GM12878 (cell line): ENCODE measurements around the gene MGLL. TPM values are rescaled to one million over a fixed set of nuclear protein-coding genes. Genes with fewer than 3 reads are reported as not detected.

ENCODE experiments used
- ATAC-seq: fragments of 200-7000 bp; cut with Tn5 transposase; 3 replicates; pipeline ENCODE4 v1.9.1; 2020; ENCODE audit warnings: mild to moderate bottlenecking, moderate library complexity
- BruUV-seq: library from RNA; stranded (reverse); fragments of 400-500 nt; replicated peaks from 2 replicates; lab custom pipeline; 2021; lab: Mats Ljungman, UMichigan
- CTCF ChIA-PET: fragments of 300-600 bp; sonication (Branson Sonifier 250); formaldehyde crosslinking; extraction: SDS; loops from one replicate; lab custom pipeline; 2021; ENCODE audit warnings: inconsistent platforms; lab: Yijun Ruan, JAX
- POLR2A ChIA-PET: fragments of 350-600 bp; formaldehyde crosslinking; extraction: SDS; loops from one replicate; lab custom pipeline; 2021; ENCODE audit warnings: inconsistent platforms; lab: Charles Lee
- RAD21 ChIA-PET: fragments of 300-600 bp; sonication (Branson Sonifier 250); formaldehyde crosslinking; loops from one replicate; lab custom pipeline; 2023; ENCODE audit warnings: antibody characterized with exemption; ENCODE audit not compliant: unreplicated experiment; lab: Charles Lee
- SMC1A ChIA-PET: fragments of 300-600 bp; sonication (Branson Sonifier 250); formaldehyde crosslinking; loops from one replicate; lab custom pipeline; 2023; ENCODE audit not compliant: unreplicated experiment, uncharacterized antibody; lab: Charles Lee
- DNase-seq: peaks from one replicate; pipeline ENCODE4 v3.0.0-alpha.2; 2011; ENCODE audit warnings: low read depth, low spot score
- FAIRE-seq: peaks from 3 replicates; lab custom pipeline; 2011; peaks lifted over from hg19 to GRCh38; lab: Jason Lieb, UNC
- H2AFZ ChIP-seq: 2 replicates; pipeline ENCODE4 v1.6.0; 2011; ENCODE audit warnings: low read depth, low read length, control low read depth; ENCODE audit not compliant: control insufficient read depth
- H3K27ac ChIP-seq: 2 replicates; pipeline ENCODE4 v1.5.1; 2011; ENCODE audit warnings: control low read depth; ENCODE audit not compliant: control insufficient read depth, insufficient read depth
- H3K27me3 ChIP-seq, 2 experiments: replicated peaks in 1 of 2; 2 replicates each; pipeline versions ENCODE4 v1.6.0 to v1.6.1; 2011; ENCODE audit warnings: low read length in 1 of 2; ENCODE audit not compliant: control insufficient read depth in 2 of 2, insufficient read depth in 2 of 2
- H3K36me3 ChIP-seq, 2 experiments: 2 replicates each; pipeline ENCODE4 v1.5.1; 2011; ENCODE audit warnings: low read length in 1 of 2; ENCODE audit not compliant: control insufficient read depth in 2 of 2, insufficient read depth in 2 of 2
- H3K4me1 ChIP-seq: 2 replicates; pipeline ENCODE4 v1.6.1; 2011; ENCODE audit warnings: mild to moderate bottlenecking, low read length, moderate library complexity, mixed read lengths; ENCODE audit not compliant: control insufficient read depth, insufficient read depth
- H3K4me2 ChIP-seq: 2 replicates; pipeline ENCODE4 v1.6.0; 2011; ENCODE audit warnings: control low read depth; ENCODE audit not compliant: control insufficient read depth, insufficient read depth
- H3K4me3 ChIP-seq: fragments of 200-600 bp; sonication (generic); 2 replicates; pipeline ENCODE4 v1.5.1; 2016
- H3K79me2 ChIP-seq: 2 replicates; pipeline ENCODE4 v1.6.0; 2011; ENCODE audit warnings: low read length; ENCODE audit not compliant: control insufficient read depth, insufficient read depth
- H3K9ac ChIP-seq: 2 replicates; pipeline ENCODE4 v1.8.0; 2011; ENCODE audit warnings: low read length, control low read depth, mixed read lengths; ENCODE audit not compliant: control insufficient read depth, insufficient read depth
- H3K9me3 ChIP-seq: replicated peaks from 3 replicates; pipeline ENCODE4 v1.5.1; 2011; ENCODE audit warnings: mild to moderate bottlenecking, low read length; ENCODE audit not compliant: control insufficient read depth, insufficient read depth
- H4K20me1 ChIP-seq: 2 replicates; pipeline ENCODE4 v1.6.0; 2011; ENCODE audit not compliant: control insufficient read depth, insufficient read depth
- ATF7 ChIP-seq: fragments of 450-650 bp; IDR thresholded peaks from 2 replicates; pipeline ENCODE4 v1.6.1; 2016; ENCODE audit warnings: low read depth, mild to moderate bottlenecking
- CHD2 ChIP-seq: IDR thresholded peaks from 2 replicates; pipeline ENCODE4 v1.6.1; 2011; ENCODE audit warnings: low read depth, low read length, improper control_type of control experiment, borderline replicate concordance
- CREB1 ChIP-seq: IDR thresholded peaks from 2 replicates; pipeline ENCODE4 v1.6.1; 2012; ENCODE audit warnings: low read depth, mild to moderate bottlenecking, inconsistent platforms
- CREM ChIP-seq: IDR thresholded peaks from 2 replicates; pipeline ENCODE4 v1.6.1; 2014; ENCODE audit warnings: antibody characterized with exemption, low read depth
- DPF2 ChIP-seq: fragments of 450-650 bp; IDR thresholded peaks from 2 replicates; pipeline ENCODE4 v1.6.1; 2017; ENCODE audit warnings: mild to moderate bottlenecking
- IRF5 ChIP-seq: fragments of 450-650 bp; IDR thresholded peaks from 2 replicates; pipeline ENCODE4 v1.6.1; 2017; ENCODE audit warnings: borderline replicate concordance
- LARP7 ChIP-seq: fragments of 450-650 bp; IDR thresholded peaks from 2 replicates; pipeline ENCODE4 v1.6.1; 2017; ENCODE audit warnings: mild to moderate bottlenecking
- MAX ChIP-seq: IDR thresholded peaks from 2 replicates; pipeline ENCODE4 v1.6.1; 2012; ENCODE audit warnings: low read depth, low read length, improper control_type of control experiment
- MTA2 ChIP-seq: fragments of 450-650 bp; IDR thresholded peaks from 2 replicates; pipeline ENCODE4 v1.6.1; 2016; ENCODE audit warnings: low read depth, mild to moderate bottlenecking, moderate library complexity
- MYC ChIP-seq: IDR thresholded peaks from 2 replicates; pipeline ENCODE4 v1.6.1; 2011; ENCODE audit warnings: mild to moderate bottlenecking, low read length, moderate library complexity, inconsistent platforms; ENCODE audit not compliant: insufficient read depth, insufficient replicate concordance, insufficient read length, severe bottlenecking
- NBN ChIP-seq: fragments of 450-650 bp; IDR thresholded peaks from 2 replicates; pipeline ENCODE4 v1.6.1; 2016
- NFIC ChIP-seq: IDR thresholded peaks from 2 replicates; pipeline ENCODE4 v1.6.1; 2012; ENCODE audit warnings: low read depth, mild to moderate bottlenecking, inconsistent platforms, low read length, moderate library complexity
- NR2F1 ChIP-seq: fragments of 450-650 bp; conservative IDR thresholded peaks from 2 replicates; pipeline ENCODE4 v1.6.1; 2017; ENCODE audit warnings: mild to moderate bottlenecking
- RBBP5 ChIP-seq: fragments of 200-600 bp; sonication (generic); conservative IDR thresholded peaks from 2 replicates; pipeline ENCODE4 v1.6.1; 2016
- RFX5 ChIP-seq: IDR thresholded peaks from 2 replicates; pipeline ENCODE4 v1.6.1; 2011; ENCODE audit warnings: low read depth, low read length, improper control_type of control experiment
- YBX1 ChIP-seq: fragments of 450-650 bp; IDR thresholded peaks from 2 replicates; pipeline ENCODE4 v1.6.1; 2016; ENCODE audit warnings: antibody characterized with exemption
- ZBED1 ChIP-seq: IDR thresholded peaks from 2 replicates; pipeline ENCODE4 v1.6.1; 2016; ENCODE audit warnings: borderline replicate concordance
- ZZZ3 ChIP-seq: IDR thresholded peaks from 2 replicates; pipeline ENCODE4 v1.6.1; 2011; ENCODE audit warnings: low read depth; ENCODE audit not compliant: control insufficient read depth, insufficient read length
- WGBS: methylation state at CpG from one replicate; pipeline ENCODE4 v1.1.6; 2016; ENCODE audit warnings: low lambda C conversion rate; ENCODE audit not compliant: insufficient replicate concordance, insufficient coverage; ENCODE audit errors: missing lambda C conversion rate; 5-methylcytosine and 5-hydroxymethylcytosine counted together
- in situ Hi-C: fragments of 300-500 bp; cut with MboI; formaldehyde crosslinking; loops from 9 replicates; pipeline ENCODE4 v1.14.3; 2018; ENCODE audit warnings: mixed read lengths
- intact Hi-C: fragments of 100-400 bp; cut with micrococcal nuclease; formaldehyde crosslinking; loops from one replicate; pipeline ENCODE4 v1.14.2; 2022; ENCODE audit not compliant: unreplicated experiment
- polyA plus RNA-seq, 11 experiments: library from polyadenylated mRNA; depleted of rRNA in 4 of 11; unstranded in 6 of 11; stranded (reverse) in 5 of 11; fragments of >200 nt; fragmentation: Nextera tagmentation in 4 of 11; fragmentation: Illumina TruSeq in 1 of 11; extraction: Ambion mirVana in 4 of 11; extraction: Trizol in 1 of 11; gene quantifications; 1 replicate in 1 of 11; 2 replicates in 10 of 11; pipeline versions ENCODE4 v1.2.1 to v1.2.3, GENCODE V29; 2011 to 2016; ENCODE audit warnings: inconsistent platforms in 2 of 11, missing spikeins in 2 of 11, low read depth in 1 of 11
- total RNA-seq, 4 experiments: library from RNA; depleted of rRNA in 3 of 4; stranded (reverse); fragments of >200 nt in 3 of 4; fragmentation: Illumina TruSeq in 1 of 4; extraction: Trizol in 1 of 4; gene quantifications; 2 replicates each; pipeline versions ENCODE4 v1.2.1 to v1.2.3, GENCODE V29; 2013 to 2021
- TF ChIP-seq, protein P1 (sequence below): fragments of 450-650 bp; IDR thresholded peaks from 2 replicates; pipeline ENCODE4 v1.6.1; 2018; ENCODE audit warnings: borderline replicate concordance, mild to moderate bottlenecking; ENCODE audit not compliant: partially characterized antibody

The MGLL gene
- total and polyA plus RNA-seq, 10 of the 15 experiments (the other 5 are each of a cell fraction or from before 2014, with no cell fraction given), result 44.9 to 177 (median 72.9) TPM

DNA sequence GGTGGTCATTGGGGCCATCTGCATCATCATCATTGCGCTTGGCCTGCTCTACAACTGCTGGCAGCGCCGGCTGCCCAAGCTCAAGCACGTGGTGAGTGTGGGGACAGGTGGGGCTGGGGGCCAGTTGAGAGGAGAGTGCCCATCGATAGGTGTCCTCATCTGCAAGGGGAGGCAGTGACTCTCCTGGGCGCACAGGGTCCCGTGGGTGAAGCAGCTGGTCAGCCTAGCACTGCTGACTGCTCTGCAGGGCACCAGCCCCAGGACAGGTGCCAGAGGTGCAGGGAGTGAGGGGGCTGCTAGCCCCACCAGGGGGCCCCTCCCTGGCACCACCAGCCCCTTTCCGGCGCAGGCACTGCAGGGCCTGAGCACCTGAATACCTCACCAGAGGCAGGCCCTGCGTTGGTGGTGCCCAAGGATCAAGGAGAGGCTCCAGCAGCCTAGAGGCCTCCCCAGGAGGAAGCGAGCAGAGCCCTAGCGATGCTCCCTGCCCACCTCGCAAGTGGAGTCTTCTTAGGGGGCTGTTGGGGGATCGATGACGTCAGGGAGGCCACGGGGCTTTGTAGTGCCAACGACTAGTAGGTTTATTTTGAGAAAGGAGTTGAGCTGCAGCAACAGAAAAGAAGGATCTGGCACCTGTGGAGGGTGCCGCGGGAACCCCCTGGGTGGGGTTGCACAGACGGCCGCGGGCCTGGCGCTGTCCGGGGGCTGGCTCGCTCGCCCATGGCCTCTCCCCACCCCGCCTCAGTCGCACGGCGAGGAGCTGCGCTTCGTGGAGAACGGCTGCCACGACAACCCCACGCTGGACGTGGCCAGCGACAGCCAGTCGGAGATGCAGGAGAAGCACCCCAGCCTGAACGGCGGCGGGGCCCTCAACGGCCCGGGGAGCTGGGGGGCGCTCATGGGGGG lies 150.5 kb downstream of the MGLL start:
- peak; percentile 51 for ATAC-seq
- peak overlapping the region; percentile 87 for H3K27ac ChIP-seq
- no peak for TF ChIP-seq MAX
- TF ChIP-seq CREB1, result peak; percentile 40; the same call in 1 of the 2 replicates
- TF ChIP-seq, protein P1, sequence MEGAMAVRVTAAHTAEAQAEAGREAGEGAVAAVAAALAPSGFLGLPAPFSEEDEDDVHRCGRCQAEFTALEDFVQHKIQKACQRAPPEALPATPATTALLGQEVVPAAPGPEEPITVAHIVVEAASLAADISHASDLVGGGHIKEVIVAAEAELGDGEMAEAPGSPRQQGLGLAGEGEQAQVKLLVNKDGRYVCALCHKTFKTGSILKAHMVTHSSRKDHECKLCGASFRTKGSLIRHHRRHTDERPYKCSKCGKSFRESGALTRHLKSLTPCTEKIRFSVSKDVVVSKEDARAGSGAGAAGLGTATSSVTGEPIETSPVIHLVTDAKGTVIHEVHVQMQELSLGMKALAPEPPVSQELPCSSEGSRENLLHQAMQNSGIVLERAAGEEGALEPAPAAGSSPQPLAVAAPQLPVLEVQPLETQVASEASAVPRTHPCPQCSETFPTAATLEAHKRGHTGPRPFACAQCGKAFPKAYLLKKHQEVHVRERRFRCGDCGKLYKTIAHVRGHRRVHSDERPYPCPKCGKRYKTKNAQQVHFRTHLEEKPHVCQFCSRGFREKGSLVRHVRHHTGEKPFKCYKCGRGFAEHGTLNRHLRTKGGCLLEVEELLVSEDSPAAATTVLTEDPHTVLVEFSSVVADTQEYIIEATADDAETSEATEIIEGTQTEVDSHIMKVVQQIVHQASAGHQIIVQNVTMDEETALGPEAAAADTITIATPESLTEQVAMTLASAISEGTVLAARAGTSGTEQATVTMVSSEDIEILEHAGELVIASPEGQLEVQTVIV, result no peak
- no peak for TF ChIP-seq NFIC
- TF ChIP-seq ZBED1, result no peak
- 0 out of 2 replicates have a peak, but pooled peaks have one; percentile 8 for TF ChIP-seq DPF2
- TF ChIP-seq IRF5, result no peak
- TF ChIP-seq CHD2, result no peak
- no peak for TF ChIP-seq RBBP5
- TF ChIP-seq LARP7, result no peak
- no peak for TF ChIP-seq YBX1
- TF ChIP-seq MTA2, result no peak
- TF ChIP-seq RFX5, result no peak
- TF ChIP-seq NR2F1, result no peak
- no peak for TF ChIP-seq MYC
- no peak for TF ChIP-seq ZZZ3
- peak; percentile 65 for TF ChIP-seq CREM
- peak; percentile 54; the same call in 1 of the 2 replicates for TF ChIP-seq NBN
- TF ChIP-seq ATF7, result peak; percentile 93
- TF ChIP-seq, all 136 proteins: peak for 5
- no TSS peak for BruUV-seq
- DNase-seq, result no peak
- WGBS, result 15% methylated on average over 43 of the region's 44 CpGs
- peak overlapping the region; percentile 94 for H3K4me3 ChIP-seq
- H2AFZ ChIP-seq, result peak overlapping the region; percentile 56
- ChIA-PET SMC1A (interaction anchor here (1.3 to 1.6 kb wide), 2 partner anchors 143 to 151 kb away, joined by 3 read pairs; no protein-coding TSS in a partner anchor), CTCF (no interaction called here), POLR2A (interaction anchor here (0.6 kb wide), 1 partner anchor 81 kb away, joined by 3 read pairs; the partner anchor contains the start of gene TPRA1), RAD21 (interaction anchor here (1.6 kb wide), 1 partner anchor 151 kb away, joined by 4 read pairs; no protein-coding TSS in a partner anchor)
- no peaks in the 10 kb centered on the region for H3K27me3 ChIP-seq
- in situ Hi-C loops (no loop called here), intact Hi-C loops (no loop called here)
- peaks cover 7% of the 10 kb centered on the region for H3K79me2 ChIP-seq
- H3K9ac ChIP-seq, result peak overlapping the region; percentile 95
- FAIRE-seq, result peak; percentile 77
- no peaks in the 10 kb centered on the region for H4K20me1 ChIP-seq
- no peaks in the 10 kb centered on the region for H3K9me3 ChIP-seq
- peaks cover 11% of the 10 kb centered on the region; the same call in 1 of the 2 replicates for H3K4me1 ChIP-seq
- peak overlapping the region; percentile 99 for H3K4me2 ChIP-seq
- H3K36me3 ChIP-seq, result no peaks in the 10 kb centered on the region
